GM10266 (cell line): ENCODE results near the gene CPZ.
"Not testable (repeated sequence)": the region's sequence is repeated elsewhere in the genome, so short reads cannot be mapped to it uniquely, and the experiment has no call there.

ENCODE experiments used
- DNase-seq: peaks from one replicate; pipeline ENCODE4 v3.0.0; 2012; ENCODE audit errors: extremely low spot score
- TF ChIP-seq, protein P1 (sequence below): IDR thresholded peaks from 2 replicates; pipeline ENCODE4 v1.5.1; 2012; ENCODE audit warnings: mild to moderate bottlenecking, low read depth; ENCODE audit not compliant: control insufficient read depth, insufficient read depth; ENCODE audit errors: missing control alignments

Gene CPZ

GRCh38 chr4:8568068-8568668, 24.4 kb upstream of the CPZ start:
- DNase-seq, result no peak
- TF ChIP-seq, protein P1, sequence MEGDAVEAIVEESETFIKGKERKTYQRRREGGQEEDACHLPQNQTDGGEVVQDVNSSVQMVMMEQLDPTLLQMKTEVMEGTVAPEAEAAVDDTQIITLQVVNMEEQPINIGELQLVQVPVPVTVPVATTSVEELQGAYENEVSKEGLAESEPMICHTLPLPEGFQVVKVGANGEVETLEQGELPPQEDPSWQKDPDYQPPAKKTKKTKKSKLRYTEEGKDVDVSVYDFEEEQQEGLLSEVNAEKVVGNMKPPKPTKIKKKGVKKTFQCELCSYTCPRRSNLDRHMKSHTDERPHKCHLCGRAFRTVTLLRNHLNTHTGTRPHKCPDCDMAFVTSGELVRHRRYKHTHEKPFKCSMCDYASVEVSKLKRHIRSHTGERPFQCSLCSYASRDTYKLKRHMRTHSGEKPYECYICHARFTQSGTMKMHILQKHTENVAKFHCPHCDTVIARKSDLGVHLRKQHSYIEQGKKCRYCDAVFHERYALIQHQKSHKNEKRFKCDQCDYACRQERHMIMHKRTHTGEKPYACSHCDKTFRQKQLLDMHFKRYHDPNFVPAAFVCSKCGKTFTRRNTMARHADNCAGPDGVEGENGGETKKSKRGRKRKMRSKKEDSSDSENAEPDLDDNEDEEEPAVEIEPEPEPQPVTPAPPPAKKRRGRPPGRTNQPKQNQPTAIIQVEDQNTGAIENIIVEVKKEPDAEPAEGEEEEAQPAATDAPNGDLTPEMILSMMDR, result no peak

DNA sequence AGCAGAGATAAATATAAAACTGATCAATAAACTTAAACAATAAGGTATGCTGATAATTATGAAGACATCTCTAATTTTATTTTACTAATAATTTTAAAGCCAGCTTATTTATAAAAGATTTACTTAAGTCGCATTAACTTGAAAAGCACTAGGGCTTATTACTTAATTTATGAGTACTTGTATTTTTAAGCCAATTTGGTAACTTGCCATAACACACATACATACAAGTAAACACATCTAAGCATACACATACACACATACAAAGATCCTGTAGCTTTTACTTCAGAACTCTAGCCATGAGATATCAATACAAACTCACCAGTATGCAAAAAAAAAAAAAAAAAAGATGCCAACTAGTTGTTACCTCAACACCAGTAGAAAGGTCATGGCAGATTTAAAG, 22.4 kb upstream of the CPZ start:
- TF ChIP-seq, protein P1, result no peak

DNA sequence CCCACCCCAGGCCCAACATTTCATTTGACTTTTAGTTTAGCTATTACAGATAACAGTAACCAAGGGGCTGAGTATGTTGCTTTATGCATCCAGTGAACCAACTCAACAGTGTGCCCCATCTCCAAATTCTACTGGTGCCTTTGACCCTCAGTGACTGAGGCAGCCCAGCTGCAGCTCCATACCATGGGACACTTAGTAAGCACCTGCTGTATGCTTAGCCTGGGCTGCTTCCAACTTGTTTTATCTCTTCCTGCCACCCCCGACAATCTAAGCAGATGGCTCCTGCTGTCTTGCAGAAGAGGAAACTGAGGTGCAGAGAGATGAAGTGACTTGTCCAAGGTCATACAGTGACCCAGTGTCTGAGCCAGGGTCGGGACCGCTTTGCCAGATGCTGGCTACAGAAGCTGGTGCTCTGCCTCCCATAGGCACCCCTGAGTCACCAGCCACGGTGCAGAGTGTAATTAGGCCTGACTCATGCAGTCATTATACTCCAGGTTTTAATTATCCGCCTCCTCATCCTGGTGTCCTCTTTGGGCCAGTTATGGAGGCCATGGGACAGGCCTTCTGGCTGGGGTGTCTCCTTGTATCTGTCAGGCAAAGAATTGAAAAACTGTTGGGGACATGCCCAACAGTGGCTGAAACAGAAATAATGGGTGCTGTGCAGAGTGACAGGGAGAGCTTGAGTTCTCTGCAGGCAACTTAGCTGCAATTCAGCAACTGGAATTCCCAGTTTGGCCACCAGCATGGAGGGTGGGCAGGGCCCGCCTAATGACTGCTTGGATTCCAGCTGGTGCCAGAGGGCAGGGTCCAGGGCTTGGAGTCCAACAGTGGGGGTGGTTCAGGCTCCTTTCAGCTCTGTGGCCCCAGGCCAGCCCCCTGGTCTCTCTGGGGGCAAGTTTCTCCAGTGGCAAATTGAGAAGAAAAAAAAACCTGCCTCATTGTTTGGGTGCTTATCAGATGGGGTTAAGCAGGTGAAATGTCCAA, 20.6 kb upstream of the CPZ start:
- TF ChIP-seq, protein P1, result no peak
- DNase-seq, result no peak

More for the DNA sequence above, 22.4 kb upstream of the CPZ start:
- DNase-seq, result no peak

DNA sequence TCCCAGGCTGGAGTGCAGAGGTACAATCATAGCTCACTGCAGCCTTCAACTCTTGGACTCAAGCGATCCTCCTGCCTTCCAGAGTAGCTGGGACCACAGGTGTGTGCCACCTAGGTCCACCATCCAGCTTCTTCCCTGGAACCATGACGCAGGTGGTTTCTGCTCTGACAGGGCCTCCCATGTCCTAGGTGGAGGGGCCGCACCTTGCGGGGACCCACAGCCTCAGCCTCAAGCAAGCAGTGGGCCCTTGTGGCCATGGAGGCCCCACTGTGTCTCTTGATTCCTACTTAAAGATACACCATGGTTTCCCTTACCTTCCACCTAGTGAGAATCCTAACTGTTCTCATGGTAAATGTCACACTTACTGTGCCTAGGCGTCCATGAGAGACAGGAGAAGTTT, 19.3 kb upstream of the CPZ start:
- TF ChIP-seq, protein P1, result no peak
- DNase-seq, result no peak

GRCh38 chr4:8574796-8575370, 17.7 kb upstream of the CPZ start:
- TF ChIP-seq, protein P1, result no peak
- DNase-seq, result no peak

DNA sequence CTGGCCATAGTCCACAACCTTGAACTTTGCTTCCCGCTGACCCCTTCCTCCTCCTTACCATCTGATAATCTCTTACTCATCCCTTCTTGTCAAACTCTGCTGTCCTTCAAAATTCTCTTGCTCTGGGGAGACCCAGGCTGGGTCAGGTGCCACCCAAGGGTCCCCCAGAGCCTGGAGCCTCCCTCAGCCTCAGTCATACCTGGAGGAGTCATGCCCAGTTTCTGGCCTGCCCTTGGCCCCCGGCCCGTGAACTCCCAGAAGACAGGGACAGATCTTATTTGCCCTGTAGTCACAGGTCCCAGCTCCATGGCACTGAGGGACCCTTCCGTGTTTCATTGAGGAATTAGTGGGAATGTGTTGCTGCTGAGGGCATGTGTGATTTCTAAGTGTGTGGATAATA, 17.1 kb upstream of the CPZ start:
- DNase-seq, result no peak
- TF ChIP-seq, protein P1, result no peak

GRCh38 chr4:8576591-8576990, 16.0 kb upstream of the CPZ start:
- not testable (repeated sequence) for DNase-seq
